H1 (cell line): ENCODE results near the gene TMEM107. TPM values are rescaled to one million over a fixed set of nuclear protein-coding genes. Genes with fewer than 3 reads are reported as not detected.

Source experiments
- BACH1 ChIP-seq: IDR thresholded peaks from 2 replicates; pipeline ENCODE4 v1.6.1; 2012; ENCODE audit warnings: low read length, improper control_type of control experiment
- BRCA1 ChIP-seq: IDR thresholded peaks from 2 replicates; pipeline ENCODE4 v1.6.1; 2012; ENCODE audit warnings: low read depth, low read length, improper control_type of control experiment
- CBX5 ChIP-seq: fragments of 300-800, 300-1000 bp; sonication (generic); IDR thresholded peaks from 2 replicates; pipeline ENCODE4 v1.7.1; 2016; ENCODE audit warnings: antibody characterized with exemption, low read length, low read depth
- CEBPB ChIP-seq: IDR thresholded peaks from 2 replicates; pipeline ENCODE4 v1.6.1; 2012; ENCODE audit warnings: low read depth, low read length
- EGR1 ChIP-seq: IDR thresholded peaks from 2 replicates; pipeline ENCODE4 v1.6.1; 2011; ENCODE audit warnings: low read depth, low read length, borderline replicate concordance
- FOSL1 ChIP-seq: IDR thresholded peaks from 2 replicates; pipeline ENCODE4 v1.6.1; 2011; ENCODE audit warnings: mild to moderate bottlenecking, low read depth, low read length, moderate library complexity; ENCODE audit not compliant: insufficient read depth
- HDAC6 ChIP-seq: IDR thresholded peaks from one replicate; pipeline ENCODE4 v1.7.1; 2012; ENCODE audit warnings: low read depth, mild to moderate bottlenecking, inconsistent platforms, low read length, moderate library complexity
- KDM4A ChIP-seq: IDR thresholded peaks from one replicate; pipeline ENCODE4 v1.7.1; 2012; ENCODE audit warnings: low read depth, mild to moderate bottlenecking, moderate library complexity, low read length, inconsistent platforms; ENCODE audit not compliant: severe bottlenecking
- POU5F1 ChIP-seq: IDR thresholded peaks from 2 replicates; pipeline ENCODE4 v1.6.1; 2011; ENCODE audit warnings: low read depth, mild to moderate bottlenecking, low read length, moderate library complexity
- RBBP5 ChIP-seq: IDR thresholded peaks from 2 replicates; pipeline ENCODE4 v1.7.1; 2012; ENCODE audit warnings: low read depth, mild to moderate bottlenecking, inconsistent platforms, low read length, moderate library complexity, borderline replicate concordance
- RNF2 ChIP-seq: fragments of 200-900, 300-1000 bp; sonication (generic); IDR thresholded peaks from 2 replicates; pipeline ENCODE4 v1.7.1; 2016; ENCODE audit warnings: borderline replicate concordance, low read depth, mild to moderate bottlenecking, antibody characterized with exemption, low read length; ENCODE audit not compliant: poor library complexity, severe bottlenecking; ENCODE audit errors: missing control alignments
- SIN3A ChIP-seq, 2 experiments: IDR thresholded peaks in 1 of 2; conservative IDR thresholded peaks in 1 of 2; 2 replicates each; pipeline ENCODE4 v1.6.1; 2011 to 2012; ENCODE audit warnings: low read length in 2 of 2, improper control_type of control experiment in 1 of 2, low read depth in 1 of 2, mild to moderate bottlenecking in 1 of 2
- SRF ChIP-seq: IDR thresholded peaks from 2 replicates; pipeline ENCODE4 v1.6.1; 2011; ENCODE audit warnings: mild to moderate bottlenecking, low read depth, low read length, moderate library complexity
- TAF1 ChIP-seq: IDR thresholded peaks from 2 replicates; pipeline ENCODE4 v1.6.1; 2011; ENCODE audit warnings: mild to moderate bottlenecking, low read depth, low read length
- polyA plus RNA-seq, 7 experiments: library from polyadenylated mRNA; depleted of rRNA in 3 of 7; stranded (reverse) in 5 of 7; unstranded in 2 of 7; fragments of >200 nt in 5 of 7; fragments of 200-250 nt in 2 of 7; gene quantifications; 1 replicate in 5 of 7; 2 replicates in 1 of 7; 4 replicates in 1 of 7; pipeline versions ENCODE4 v1.2.1 to v1.2.3, GENCODE V29; 2011 to 2013; ENCODE audit warnings: missing spikeins in 2 of 7, mixed read lengths in 2 of 7
- total RNA-seq: library from RNA; stranded (reverse); fragmentation: NEBNext Ultra II Directional; extraction: Animal tissue kit (Norgen Biotek cat#: 25700); gene quantifications from 2 replicates; pipeline ENCODE4 v1.2.1, GENCODE V29; 2021
- TF ChIP-seq, protein P1 (sequence below): IDR thresholded peaks from 2 replicates; pipeline ENCODE4 v1.6.1; 2012; ENCODE audit warnings: inconsistent platforms
- TF ChIP-seq, protein P2 (sequence below): IDR thresholded peaks from 2 replicates; pipeline ENCODE4 v1.6.1; 2012; ENCODE audit warnings: low read length, inconsistent platforms

TMEM107 gene
- total and polyA plus RNA-seq, 2 of the 8 experiments (the other 6 are each of a cell fraction or from before 2014, with no cell fraction given), result 17.3 to 21.5 TPM

DNA sequence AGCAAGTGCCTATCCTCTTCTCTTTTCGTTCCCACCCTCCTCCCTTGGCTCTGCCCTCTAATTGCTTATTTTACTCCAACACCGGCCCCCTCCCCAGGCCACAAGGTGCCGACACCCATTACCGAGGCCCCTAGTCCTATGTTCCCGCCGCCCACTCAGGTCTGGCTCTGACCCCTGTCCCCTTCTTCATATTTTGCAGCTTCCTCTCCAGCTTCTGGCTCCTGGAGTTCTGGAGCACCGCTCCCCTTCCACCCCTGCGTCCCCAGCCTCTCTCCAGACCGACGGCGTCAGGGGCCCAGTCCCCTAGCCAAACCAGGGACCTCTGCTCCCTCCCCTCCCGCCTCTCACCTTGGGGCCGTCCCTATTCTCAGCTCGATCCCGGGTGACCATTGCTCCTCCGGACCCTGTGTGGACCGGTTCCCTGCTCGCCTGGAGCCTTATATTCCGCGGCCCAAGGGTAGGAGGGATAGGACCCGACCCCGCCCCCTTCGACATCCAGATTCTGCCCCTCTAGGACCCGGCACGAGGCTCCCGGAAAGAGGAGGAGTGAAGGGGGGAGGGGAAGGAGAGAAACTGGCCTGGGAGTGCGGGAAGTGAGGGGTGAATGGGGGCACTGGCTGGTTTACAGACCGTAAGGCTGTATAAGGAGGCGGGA is 52.4 kb downstream of the TMEM107 start, which contains the start of gene HES7 (continued):
- peak; percentile 74 for TF ChIP-seq KDM4A
- TF ChIP-seq POU5F1, result no peak
- peak; percentile 81 for TF ChIP-seq EGR1
- TF ChIP-seq CEBPB, result no peak
- TF ChIP-seq BACH1, result no peak
- TF ChIP-seq FOSL1, result peak; percentile 82; the same call in 1 of the 2 replicates
- no peak for TF ChIP-seq HDAC6
- TF ChIP-seq, protein P1, sequence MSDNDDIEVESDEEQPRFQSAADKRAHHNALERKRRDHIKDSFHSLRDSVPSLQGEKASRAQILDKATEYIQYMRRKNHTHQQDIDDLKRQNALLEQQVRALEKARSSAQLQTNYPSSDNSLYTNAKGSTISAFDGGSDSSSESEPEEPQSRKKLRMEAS, result peak; percentile 83
- TF ChIP-seq RNF2, result peak; percentile 70
- no peak for TF ChIP-seq CBX5
- TF ChIP-seq, protein P2, sequence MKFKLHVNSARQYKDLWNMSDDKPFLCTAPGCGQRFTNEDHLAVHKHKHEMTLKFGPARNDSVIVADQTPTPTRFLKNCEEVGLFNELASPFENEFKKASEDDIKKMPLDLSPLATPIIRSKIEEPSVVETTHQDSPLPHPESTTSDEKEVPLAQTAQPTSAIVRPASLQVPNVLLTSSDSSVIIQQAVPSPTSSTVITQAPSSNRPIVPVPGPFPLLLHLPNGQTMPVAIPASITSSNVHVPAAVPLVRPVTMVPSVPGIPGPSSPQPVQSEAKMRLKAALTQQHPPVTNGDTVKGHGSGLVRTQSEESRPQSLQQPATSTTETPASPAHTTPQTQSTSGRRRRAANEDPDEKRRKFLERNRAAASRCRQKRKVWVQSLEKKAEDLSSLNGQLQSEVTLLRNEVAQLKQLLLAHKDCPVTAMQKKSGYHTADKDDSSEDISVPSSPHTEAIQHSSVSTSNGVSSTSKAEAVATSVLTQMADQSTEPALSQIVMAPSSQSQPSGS, result no peak
- TF ChIP-seq BRCA1, result no peak
- TF ChIP-seq RBBP5, result peak; percentile 14; the same call in 1 of the 2 replicates
- TF ChIP-seq TAF1, result 0 out of 2 replicates have a peak, but pooled peaks have one; percentile 18
- TF ChIP-seq SIN3A (conservative IDR thresholded peaks at IDR 0.05 in 1 of 2, IDR thresholded peaks at IDR 0.05 in 1 of 2; ENCODE audit: low read depth in 1 of 2, low read length in 2 of 2), result peak in 1 of 2 experiments; percentile 70; a peak in 2 of 4 replicates
- no peak for TF ChIP-seq SRF
